Kidney epithelial cell (primary cell): ENCODE measurements around the gene VAV1. TPM values are rescaled to one million over a fixed set of nuclear protein-coding genes. Genes with fewer than 3 reads are reported as not detected.

ENCODE experiments used
- DNase-seq: peaks from one replicate; pipeline ENCODE4 v3.0.0-alpha.2; 2010; ENCODE audit warnings: low read depth
- H3K27me3 ChIP-seq: 2 replicates; pipeline ENCODE4 v1.6.0; 2011; ENCODE audit warnings: low read length; ENCODE audit not compliant: control insufficient read depth, insufficient read depth
- H3K36me3 ChIP-seq: 2 replicates; pipeline ENCODE4 v1.5.1; 2011; ENCODE audit warnings: low read length; ENCODE audit not compliant: control insufficient read depth, insufficient read depth
- H3K4me3 ChIP-seq: 2 replicates; pipeline ENCODE4 v1.5.1; 2011; ENCODE audit warnings: low read depth, mild to moderate bottlenecking, control low read depth, low read length
- CTCF ChIP-seq: IDR thresholded peaks from 2 replicates; pipeline ENCODE4 v1.5.1; 2011; ENCODE audit warnings: mild to moderate bottlenecking, moderate library complexity, low read length, control low read depth, inconsistent platforms; ENCODE audit not compliant: insufficient read depth, poor library complexity, severe bottlenecking
- total RNA-seq: library from RNA; depleted of rRNA; stranded (reverse); fragments of >200 nt; gene quantifications from 2 replicates; pipeline ENCODE4 v1.2.3, GENCODE V29; 2015

Gene VAV1
- total RNA-seq, 1 donor from 2014 or later, result 0.50 TPM

GRCh38 chr19:6887316-6887715 lies 114.8 kb downstream of the VAV1 start, which contains the start of gene ADGRE1:
TSS of gene ADGRE1 (plus strand) at chr19:6887579. CDS start at chr19:6887609, 30 bp downstream.
- H3K36me3 ChIP-seq, result no peaks in the 10 kb centered on the region

GRCh38 chr19:6888967-6889366 lies 116.5 kb downstream of the VAV1 start:
- no peak for DNase-seq
- H3K4me3 ChIP-seq, result no peak overlapping the region
- H3K27me3 ChIP-seq, result no peaks in the 10 kb centered on the region
- no peak for TF ChIP-seq CTCF
- H3K36me3 ChIP-seq, result no peaks in the 10 kb centered on the region

More at GRCh38 chr19:6887316-6887715, 114.8 kb downstream of the VAV1 start, which contains the start of gene ADGRE1:
- Histone ChIP-seq H3K4me3 (no peak within 1 kb of the TSS), H3K27me3 (no peaks in the 10 kb centered on the region)
- no peak for TF ChIP-seq CTCF
- DNase-seq, result no peak

- DNase-seq, result no peak
- no peaks in the 10 kb centered on the region for H3K27me3 ChIP-seq
- no peak for TF ChIP-seq CTCF
- no peak overlapping the region for H3K4me3 ChIP-seq
- H3K36me3 ChIP-seq, result no peaks in the 10 kb centered on the region
Observed at GRCh38 chr19:6890401-6890913, 117.9 kb downstream of the VAV1 start.

- no peak for TF ChIP-seq CTCF
- Histone ChIP-seq H3K36me3 (no peaks in the 10 kb centered on the region), H3K27me3 (no peaks in the 10 kb centered on the region), H3K4me3 (no peak overlapping the region)
- DNase-seq, result no peak
Observed at GRCh38 chr19:6890938-6891337, 118.4 kb downstream of the VAV1 start.

- TF ChIP-seq CTCF, result no peak
- no peak overlapping the region for H3K4me3 ChIP-seq
- H3K36me3 ChIP-seq, result no peaks in the 10 kb centered on the region
- no peak for DNase-seq
- no peaks in the 10 kb centered on the region for H3K27me3 ChIP-seq
Observed at GRCh38 chr19:6891761-6892385, 119.4 kb downstream of the VAV1 start.

- no peak for DNase-seq
- TF ChIP-seq CTCF, result no peak
- H3K4me3 ChIP-seq, result no peak overlapping the region
- H3K27me3 ChIP-seq, result no peaks in the 10 kb centered on the region
- no peaks in the 10 kb centered on the region for H3K36me3 ChIP-seq
Observed at GRCh38 chr19:6894313-6894712, 121.8 kb downstream of the VAV1 start.
